ENCODE data around the gene KCNQ1.

- TF ChIP-seq CTCF (IDR thresholded peaks at IDR 0.05) (no peak), POLR2AphosphoS5 (IDR thresholded peaks at IDR 0.05) (no peak), POLR2A (IDR thresholded peaks at IDR 0.05) (no peak)
Measured at GRCh38 chr11:2694995-2695939, 250.5 kb downstream of the KCNQ1 start.

All from gastroesophageal sphincter (tissue), 3 donors.